Stimulated activated CD8-positive, alpha-beta memory T cell treated with anti-CD3 and anti-CD28 coated beads, Interleukin-12 subunit alpha, Interleukin-12 subunit beta, amount 100 ng/mL, for 24 hours (primary cell): Measurements from ENCODE around the gene CFAP54.
A peak's percentile ranks its signal among the peaks of the same experiment; 100 is the strongest.
"Not testable (repeated sequence)": the region's sequence is repeated elsewhere in the genome, so short reads cannot be mapped to it uniquely, and the experiment has no call there.

Experiments
- DNase-seq: peaks from one replicate; pipeline ENCODE4 v3.0.0-alpha.2; 2020; ENCODE audit errors: extremely low read depth

The CFAP54 gene

DNA sequence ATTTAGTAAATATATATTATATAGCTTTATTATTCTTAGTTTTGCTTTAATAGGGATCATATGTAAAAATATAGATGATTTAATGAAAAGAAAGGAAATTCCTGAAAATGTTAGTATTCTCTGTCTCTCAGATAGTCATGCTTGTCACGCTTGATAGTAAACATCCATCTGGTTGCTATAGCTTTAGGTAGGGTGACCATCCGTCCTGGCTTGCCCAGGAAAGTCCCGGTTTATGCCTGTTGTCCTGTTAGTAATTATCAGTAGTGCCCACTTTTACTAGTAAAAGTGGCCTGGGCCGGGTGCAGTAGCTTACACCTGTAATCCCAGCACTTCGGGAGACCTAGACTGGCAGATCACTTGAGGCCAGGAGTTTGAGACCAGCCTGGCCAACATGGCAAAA is 23.8 kb downstream of the CFAP54 start:
- DNase-seq = no peak

DNA sequence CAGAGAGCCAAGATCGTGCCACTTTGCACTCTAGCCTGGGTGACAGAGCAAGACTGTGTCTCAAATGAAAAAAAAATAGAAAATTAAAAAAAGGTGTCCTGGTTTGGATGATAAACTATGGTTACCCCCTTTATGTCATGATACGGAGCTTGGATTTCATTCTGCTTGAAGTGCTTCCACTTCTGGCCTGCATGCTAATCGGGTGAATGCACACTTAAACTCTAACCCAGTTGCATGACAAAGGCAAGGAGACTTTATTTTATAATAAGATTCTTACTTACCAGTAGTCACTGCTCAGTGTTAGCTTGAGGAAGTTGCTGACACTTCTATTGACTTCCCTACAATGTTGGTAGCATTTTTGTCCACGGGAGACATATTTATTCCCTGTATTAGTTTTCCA is 24.3 kb downstream of the CFAP54 start:
- no peak for DNase-seq

DNA sequence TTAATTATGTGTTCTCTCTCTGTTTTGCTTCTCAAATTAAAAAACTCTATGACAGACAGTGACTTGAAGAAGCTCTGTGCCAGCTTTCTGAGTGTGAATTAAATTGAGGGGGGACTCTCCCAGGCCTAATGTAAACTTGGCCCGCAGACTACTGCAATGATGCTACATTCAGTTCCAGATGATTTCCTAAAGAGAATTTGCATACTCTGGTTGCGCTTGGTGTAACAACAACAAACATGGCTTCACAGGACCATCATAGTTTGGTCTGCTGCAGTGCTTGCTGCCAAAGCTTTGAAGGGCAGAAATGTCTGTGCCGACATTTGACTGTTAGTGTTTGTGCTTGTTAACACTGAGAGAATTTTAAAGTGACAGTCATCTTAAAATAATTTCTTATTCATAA is 25.0 kb downstream of the CFAP54 start:
- DNase-seq = no peak

DNA sequence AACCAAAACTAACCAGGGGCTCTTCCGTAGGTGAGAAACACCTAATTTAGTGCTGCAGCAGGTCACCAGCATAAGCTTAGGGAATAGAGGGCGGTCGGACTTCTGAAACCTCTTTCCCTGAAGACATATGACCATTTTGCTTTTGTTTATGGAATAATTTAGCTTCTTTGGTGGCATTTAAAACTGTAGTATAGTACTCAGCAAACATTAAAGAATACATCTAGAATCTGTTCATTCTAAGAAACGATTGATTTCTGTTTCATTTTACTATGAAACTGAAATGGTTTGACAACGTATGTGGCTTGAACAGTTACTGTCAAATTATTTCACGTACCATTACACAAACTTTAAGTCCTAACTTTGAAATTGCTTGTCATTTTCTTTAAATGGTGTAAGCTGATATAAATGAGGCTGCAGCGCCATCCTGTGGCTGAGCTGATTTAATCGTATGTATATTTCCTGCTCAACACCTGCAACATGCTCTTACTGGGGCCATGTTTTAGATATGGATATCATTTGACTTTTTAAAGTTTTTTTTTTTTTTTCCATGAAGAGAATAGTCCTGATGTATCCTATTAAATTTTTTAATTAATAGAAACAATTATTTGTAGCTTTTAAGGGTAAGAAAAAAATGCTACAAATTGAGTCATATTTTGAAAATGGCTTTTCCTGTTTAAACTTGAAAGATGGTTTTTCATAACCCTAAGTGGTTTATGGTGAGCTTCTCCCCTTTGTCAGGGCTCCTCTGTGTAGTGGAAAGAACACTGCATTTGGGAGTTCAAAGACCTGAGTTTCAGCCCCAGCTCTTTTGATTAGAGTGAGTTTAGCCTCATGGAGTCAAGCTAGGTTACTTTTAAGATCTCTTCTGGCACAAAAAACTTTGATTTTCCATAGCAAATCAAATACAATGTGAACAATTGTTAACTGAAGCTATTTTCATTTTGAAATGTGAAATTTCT is 27.4 kb downstream of the CFAP54 start:
- peak; percentile 45 for DNase-seq

DNA sequence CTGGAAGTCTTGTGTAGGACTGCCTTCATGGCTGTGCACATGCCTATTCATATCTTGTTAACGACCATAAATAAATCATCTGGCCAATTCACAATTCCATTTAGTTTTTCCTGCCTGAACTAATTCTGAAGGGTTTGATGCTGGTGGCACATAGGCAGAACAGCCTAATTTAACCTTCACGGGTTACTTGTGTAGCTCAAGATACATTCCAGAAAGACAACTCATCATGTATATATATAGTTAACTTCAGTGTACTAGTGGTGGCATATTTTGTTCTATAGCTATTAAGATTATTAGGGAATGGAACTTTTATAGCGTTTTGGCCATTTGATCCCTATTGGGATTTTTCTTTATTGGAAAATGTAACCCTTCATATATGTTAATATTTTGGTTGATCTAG is 31.4 kb downstream of the CFAP54 start:
- no peak for DNase-seq

DNA sequence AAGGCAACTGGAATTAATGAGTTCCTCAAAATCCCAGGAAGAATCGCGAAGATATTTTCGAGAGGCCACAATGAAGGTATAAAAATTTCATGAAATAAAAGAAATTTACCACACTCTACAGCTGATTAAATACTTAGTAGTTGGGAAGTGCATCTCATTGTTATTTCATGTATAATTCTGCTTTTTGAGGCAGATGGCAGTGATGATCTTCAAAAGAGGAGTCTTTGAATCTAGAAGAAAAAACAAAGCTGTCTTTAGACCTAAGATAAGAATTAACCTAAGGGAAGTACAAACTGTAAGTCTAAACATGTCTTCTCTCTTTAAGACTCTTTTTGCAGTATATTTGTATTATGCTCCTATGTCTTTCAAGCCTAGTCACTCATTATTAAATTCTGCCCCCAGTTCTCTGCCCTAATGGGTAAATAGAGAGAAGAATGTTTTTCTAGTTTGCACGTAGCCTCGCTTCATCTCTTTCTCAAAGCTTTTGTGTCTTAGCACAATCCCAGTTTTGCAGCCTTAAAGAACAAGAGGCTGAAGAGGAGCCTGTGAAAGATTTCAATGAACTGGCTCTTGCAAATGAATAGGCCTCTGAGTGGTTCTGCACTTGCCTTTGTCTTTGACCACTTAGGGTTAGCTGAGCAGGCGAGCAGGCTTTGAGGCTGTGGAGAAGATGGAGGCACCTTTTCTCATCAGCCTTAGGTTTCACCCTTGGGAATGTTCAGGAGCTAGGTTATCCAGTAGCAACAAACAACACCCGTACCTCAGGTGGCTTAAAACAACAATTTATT is 32.7 kb downstream of the CFAP54 start:
- DNase-seq = no peak

DNA sequence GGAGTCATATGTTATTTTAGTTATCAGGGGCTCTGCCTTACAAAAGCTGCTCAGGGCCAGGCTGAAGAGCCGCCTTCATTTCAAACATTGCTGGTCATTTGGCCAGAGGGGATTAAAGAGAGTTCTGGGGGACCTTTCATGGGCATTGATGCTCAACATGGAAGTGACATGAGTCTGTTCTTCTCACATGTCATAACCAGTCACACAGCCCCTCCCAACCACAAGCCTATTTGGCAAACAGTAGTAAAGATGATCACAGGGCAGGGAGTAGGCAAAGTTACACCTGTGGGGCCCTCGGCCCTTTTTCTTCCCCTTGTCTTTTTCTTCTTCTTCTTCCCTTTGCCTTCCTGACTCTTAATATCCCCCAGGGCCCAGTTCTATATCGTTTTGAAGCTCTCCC is 33.3 kb downstream of the CFAP54 start:
- no peak for DNase-seq

DNA sequence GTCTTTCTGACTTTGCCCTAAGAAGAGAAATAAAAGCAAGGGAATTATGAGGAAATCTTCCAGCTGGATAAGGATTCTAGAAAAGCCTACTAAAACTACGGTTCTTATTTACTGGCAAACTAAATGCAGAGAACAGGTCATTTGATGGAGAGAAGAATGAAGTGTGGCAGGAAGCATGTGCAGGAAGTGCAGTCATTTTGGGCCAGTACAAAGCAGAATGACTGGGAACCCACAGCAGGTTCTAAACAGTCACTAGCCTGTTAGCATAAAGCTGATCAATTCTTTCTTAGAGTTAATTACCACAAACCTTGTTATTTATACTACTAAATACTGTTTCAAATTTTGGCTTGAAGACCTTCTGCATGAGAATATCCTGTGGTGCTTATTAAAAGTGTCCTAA is 36.7 kb downstream of the CFAP54 start:
- DNase-seq = no peak

DNA sequence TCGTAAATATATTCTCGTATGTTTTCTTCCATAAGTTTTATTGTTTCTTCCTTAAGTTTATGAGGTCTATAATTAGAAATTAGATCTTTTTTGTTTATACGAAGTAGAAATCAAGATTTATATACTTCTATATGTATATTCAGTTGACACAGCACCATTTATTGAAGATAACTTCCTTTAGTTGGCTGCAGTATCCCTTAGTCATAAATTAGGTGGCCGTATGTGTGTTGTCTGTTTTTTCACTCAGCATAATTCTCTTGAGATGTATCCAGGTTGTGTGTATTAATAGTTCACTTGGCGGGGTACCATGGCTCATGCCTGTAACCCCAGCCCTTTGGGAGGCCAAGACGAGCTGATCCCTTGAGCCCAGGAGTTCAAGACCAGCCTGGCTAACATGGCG is 40.5 kb downstream of the CFAP54 start:
- DNase-seq = no peak

DNA sequence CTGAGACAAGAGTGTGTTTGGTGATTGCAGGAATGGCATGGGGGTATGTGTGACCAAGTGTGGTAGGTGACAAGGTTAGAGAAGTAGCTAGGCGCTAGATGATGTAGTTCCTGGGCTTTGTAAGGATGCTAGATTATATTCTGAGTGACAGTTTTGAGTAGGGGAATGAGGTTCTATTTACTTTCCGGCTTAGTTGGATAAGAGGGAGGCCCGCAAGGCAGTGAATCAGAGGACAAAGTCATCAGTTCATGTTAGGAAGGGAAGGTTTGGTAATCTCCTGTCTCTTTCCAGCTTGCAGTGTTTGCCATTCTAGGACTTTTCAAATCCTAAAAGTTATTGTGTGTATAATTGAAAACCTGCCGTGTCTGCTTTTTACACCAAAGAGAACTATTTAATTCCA is 45.0 kb downstream of the CFAP54 start:
- DNase-seq = no peak

DNA sequence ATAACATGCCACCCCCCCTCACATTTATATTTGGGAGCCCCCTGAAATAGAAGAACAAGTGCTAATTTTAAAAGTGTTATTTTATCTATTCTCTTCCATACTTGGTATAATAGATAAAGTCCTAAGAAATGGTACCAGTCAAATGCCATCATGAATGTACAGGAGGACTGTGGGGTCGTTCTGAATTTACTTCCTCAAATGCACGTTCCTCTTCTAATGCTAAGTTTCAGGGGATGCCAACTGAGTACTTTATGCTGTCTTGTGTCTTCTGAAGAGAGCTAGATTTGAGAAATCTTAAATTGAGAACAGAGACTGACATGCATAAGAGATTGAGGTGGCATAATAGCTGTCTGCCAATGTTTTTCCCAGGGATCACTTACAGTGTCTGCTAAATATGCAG is 59.0 kb downstream of the CFAP54 start:
- DNase-seq = no peak

DNA sequence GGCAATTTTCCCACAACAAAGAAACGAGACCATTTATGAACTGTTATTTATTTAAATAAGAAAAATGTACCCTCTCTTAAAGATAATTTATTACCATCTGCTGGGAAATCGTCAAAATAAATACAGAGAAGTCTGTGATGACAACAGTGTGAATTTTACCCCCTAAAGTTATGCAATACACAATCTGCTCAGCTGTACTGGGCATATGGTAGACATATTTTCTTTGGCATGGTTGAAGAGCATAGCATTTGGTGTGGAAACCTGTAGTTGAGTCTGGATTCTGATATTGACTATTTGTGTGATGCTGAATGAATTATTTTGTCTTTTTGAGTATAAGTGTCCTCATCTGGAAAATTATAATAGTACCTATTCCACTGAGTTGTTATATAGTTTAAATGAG is 60.0 kb downstream of the CFAP54 start:
- DNase-seq = no peak

DNA sequence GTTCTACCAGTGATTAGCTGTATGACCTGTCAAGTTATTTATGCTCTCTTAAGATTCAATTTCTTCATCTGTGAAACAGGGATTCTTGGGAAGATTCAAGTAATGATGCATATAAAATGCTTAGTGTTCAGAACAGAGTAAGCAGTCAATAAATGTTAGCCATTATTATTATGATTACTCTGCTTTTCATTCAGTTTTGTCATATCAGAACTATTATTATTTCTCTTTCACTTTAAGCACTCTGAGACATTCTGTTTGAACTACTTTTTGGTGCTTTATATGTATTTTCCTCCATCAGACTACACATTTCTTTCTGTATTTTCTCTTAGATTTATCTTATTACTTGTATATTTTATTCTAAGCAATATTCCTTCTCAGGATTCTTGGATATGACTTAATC is 81.2 kb downstream of the CFAP54 start:
- no peak for DNase-seq

DNA sequence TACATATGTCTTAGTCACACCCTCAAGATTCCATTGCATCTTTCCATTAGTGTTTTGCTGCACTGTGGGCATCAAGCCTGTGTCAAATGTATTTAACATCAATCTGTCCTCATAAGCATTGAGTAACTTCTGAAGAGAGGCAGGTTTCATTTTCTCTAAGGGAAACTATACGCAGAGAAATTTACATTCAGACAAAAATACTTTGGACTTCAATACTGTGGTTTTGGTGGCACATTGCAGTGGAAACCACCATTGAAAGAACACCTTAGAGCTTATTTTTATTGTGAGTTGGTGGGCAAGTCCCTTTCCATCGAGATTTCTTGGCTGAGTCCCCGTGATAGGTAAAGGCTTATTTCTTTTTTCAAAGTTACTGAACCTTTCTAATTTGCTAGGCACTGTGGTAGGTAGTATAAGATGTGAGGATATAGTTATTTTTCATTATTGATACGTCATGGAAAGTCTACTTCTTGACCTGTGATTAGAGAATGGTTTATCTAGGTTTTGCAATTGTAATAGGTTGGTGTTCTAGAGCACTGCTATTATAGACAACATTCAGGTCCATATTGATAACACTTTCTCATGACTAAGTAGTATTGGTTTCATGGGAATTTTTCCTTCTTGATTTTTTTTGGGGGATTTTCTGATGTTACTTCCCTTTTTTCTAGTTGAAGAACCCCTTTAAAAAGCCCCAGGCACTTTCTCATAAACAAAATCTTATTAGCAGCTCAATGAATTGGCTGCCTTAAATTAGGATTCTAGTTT is 81.9 kb downstream of the CFAP54 start:
- no peak for DNase-seq

DNA sequence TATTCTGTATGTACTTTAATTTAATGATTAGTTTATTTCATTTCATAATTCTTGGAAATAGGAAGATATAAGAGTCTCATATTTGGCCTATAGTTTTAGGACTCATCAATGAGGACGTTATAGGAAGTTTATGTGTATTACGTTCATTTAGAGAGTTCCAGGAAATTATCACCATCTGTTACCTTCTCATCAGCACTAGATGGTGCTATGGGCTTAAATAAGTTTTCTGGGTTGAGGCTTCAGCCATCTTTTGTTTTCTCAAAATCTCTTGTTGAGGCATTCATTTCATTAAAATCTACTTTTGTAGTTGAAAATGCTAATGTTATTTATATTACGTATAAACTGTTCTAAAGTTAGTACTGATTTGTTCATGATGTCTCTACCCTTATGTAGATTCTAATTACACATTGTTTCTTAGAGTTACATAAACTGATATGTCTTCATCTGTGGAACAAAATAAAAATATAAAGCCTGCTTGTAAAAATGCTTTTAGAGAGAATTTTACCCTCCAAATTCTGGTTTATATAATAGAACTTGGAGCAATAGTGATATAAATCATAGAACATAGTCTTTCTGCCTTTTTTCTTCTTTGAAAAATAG is 89.2 kb downstream of the CFAP54 start:
- no peak for DNase-seq

DNA sequence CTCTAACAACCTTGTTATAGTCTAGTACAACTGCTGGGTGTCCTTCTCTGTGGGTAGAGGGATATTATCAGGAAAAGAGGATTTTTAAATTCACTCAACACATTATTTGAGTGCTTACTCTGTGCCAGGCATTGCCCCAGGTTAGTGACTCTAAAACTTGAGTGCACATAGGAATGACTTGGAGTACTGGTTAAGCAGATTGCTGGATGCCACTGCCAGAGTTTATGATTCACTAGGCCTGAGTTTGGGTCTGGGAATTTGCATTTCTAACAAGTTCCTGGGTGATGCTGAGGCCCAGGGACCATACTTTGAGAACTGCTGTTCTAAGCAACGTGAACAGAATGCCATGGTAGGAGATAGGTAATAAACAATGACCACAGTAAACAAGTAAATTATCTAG is 96.6 kb downstream of the CFAP54 start:
- DNase-seq = no peak

DNA sequence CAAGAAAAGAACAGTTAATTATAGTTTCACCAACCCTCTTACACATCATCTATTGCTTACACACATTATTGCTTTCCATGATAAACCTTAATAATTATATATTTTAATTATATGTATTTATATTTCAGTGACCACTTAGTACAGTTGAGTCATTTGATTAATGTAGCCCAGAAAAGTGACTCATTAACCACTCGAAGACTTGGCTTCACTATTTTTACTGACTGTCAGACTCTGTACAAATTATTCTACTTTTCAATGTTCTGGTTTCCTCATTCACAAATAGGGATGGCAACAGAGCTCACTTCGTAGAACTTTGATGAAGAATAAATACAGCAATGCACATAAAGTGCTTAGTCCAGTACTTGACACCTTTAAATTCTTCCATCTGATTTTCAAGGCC is 98.3 kb downstream of the CFAP54 start:
- no peak for DNase-seq

DNA sequence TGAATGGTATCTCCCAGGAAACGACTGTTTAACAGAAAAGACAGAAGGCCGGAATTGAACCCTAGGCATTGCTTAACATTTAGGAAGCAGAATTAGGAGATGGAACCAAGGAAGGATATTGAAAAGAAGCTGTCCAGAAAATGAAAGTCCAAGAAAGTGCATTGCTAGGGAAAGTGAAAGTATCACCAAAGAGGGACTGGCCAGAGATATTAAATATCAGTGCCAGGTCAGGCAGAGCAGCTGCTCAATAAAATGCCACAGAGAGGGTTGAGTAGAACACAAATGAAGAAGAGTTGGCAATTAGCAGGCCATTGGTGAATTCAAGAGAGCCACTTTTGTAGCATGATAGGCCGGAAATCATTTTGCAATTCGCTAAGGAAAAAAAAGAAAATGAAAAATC is 101.6 kb downstream of the CFAP54 start:
- DNase-seq = no peak

DNA sequence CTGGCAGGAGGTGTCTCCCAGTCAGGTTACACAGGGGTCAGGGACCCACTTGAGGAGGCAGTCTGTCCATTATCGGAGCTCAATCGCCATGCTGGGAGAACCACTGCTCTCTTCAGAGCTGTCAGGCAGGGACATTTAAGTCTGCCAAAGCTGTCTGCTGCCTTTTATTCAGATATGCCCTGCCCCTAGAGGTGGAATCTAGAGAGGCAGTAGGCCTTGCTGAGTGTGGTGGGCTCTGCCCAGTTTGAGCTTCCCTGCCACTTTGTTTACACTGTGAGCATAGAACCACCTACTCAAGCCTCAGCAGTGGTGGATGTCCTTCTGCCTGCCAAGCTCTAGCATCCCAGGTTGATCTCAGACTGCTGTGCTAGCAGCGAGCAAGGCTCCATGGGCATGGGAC is 115.0 kb downstream of the CFAP54 start:
- DNase-seq = not testable (repeated sequence)

DNA sequence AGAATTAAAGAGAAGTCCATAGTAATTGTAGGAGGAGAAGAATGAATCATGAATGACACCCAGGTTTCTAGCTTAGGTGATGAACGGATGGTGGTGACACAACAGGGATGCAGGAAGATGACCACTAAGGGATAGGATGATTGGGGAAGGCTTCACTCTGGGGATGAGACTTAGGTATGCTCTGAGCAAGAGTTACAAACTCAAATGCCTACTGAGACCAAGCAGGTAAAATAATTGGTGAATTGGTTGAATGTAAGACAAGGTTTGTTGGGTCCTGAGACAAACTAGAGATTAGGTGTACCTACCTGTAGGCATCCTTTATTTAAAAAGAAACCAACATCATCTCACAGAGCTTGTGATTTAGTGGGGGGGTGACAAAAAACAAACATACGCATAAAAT is 116.3 kb downstream of the CFAP54 start:
- DNase-seq = no peak

DNA sequence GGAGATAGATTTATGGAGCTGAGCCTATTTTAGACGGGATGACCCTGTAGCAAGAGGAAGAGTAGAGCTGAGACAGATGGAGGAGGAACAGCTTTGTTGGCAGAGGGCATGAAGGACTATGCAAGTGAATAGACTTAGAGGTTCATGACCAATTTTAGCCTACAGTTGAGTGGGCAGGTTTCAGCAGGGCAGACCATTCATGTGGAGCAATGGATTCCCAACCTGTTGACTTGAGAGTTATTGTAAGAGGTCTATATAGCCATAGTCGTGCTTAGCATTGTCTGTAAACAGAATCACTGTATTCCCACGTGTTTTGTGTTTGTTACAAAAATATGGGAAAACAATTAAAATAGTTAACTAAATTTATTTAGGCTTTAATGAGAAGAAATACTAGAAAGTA is 116.8 kb downstream of the CFAP54 start:
- no peak for DNase-seq

DNA sequence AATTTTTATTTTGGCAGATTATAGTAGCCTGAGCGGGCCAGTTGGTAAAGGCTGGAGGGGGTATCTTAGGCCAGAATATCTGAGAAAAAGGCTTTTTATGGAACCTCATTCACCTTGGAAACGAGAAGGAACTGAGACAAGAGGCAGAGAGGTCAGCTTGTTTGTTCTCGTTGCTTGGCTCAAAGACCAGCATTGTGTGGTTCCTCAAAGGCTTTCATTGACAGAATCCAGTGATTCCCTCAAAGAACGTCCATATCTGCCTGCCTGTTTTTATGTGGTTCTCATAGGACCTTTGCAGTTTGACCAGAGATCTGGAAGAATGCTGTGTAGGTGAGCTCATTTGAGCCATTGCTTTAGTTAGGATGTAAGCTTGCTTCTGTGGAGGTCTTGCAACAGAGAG is 117.3 kb downstream of the CFAP54 start:
- no peak for DNase-seq
